ENCODE data around the gene PRKCA.

PRKCA gene

DNA sequence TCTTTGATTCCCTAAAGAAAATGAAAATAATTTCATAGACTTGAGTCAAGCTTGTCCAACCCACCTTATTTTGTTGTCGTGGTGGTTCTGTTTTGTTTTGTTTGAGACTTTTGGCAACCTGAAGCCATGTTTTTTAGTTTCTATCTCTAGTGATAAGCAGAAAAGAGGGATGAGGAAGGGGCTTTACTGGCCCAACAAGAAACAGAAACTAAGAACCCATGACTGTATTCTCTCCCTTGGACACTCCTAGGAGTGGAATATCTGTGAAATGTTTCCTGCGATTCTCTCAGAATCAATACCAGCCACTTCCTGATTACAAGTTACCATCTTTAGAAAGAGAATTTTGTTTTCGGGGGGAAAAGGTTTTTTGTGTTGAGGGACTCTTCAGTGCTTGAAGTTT is 207.5 kb downstream of the PRKCA start:
- H3F3A ChIP-seq (ENCODE audit: low read depth), result no peaks in the 10 kb centered on the region
- TF ChIP-seq EZH2phosphoT487 (IDR thresholded peaks at IDR 0.05; ENCODE audit: borderline replicate concordance), result no peak
- no peak for TF ChIP-seq CTCF (conservative IDR thresholded peaks at IDR 0.05; ENCODE audit: low read length)
- H3K27me3 ChIP-seq (ENCODE audit: insufficient read depth, low read length, poor library complexity, severe bottlenecking), result no peaks in the 10 kb centered on the region
- H3K9ac ChIP-seq (ENCODE audit: low read depth, low read length, poor library complexity, severe bottlenecking), result no peak overlapping the region
- no peaks in the 10 kb centered on the region for H3K4me1 ChIP-seq (ENCODE audit: insufficient read depth, low read length, poor library complexity, severe bottlenecking)
- H4K20me1 ChIP-seq (ENCODE audit: insufficient read depth, low read length, poor library complexity, severe bottlenecking), result no peaks in the 10 kb centered on the region
- no peaks in the 10 kb centered on the region for H3K9me3 ChIP-seq (ENCODE audit: insufficient read depth, low read depth, low read length)
- no peaks in the 10 kb centered on the region for H3K9me2 ChIP-seq (replicated peaks; ENCODE audit: low read depth, low read length)
- no peaks in the 10 kb centered on the region for H3K36me3 ChIP-seq (ENCODE audit: insufficient read depth, low read length)
- H3K4me3 ChIP-seq (ENCODE audit: low read length, poor library complexity, severe bottlenecking), result no peak overlapping the region
- H3K79me2 ChIP-seq (ENCODE audit: insufficient read depth, low read length), result no peaks in the 10 kb centered on the region
- H2AFZ ChIP-seq (ENCODE audit: low read length), result no peak overlapping the region
- no peak overlapping the region for H3K4me2 ChIP-seq (ENCODE audit: low read depth, low read length, poor library complexity, severe bottlenecking)

DNA sequence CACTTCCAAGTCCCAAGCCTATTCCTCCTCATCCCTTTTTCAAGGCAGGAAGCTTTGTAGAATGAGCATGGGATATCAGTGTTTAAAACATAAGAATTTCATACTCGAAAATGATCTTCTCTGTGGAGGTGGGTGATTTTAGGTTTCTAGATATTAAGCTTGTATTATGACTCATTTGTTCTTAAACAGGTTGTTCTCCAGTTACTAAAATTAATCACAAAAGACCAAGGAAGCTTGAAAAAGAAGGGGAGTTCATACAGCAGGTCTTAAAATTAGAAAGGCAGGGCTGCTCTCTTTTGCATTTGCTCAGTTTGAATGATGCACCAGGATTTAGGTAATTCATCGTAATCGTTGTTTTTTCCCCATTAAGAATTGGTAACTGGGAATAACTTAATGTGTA is 208.7 kb downstream of the PRKCA start:
- Histone ChIP-seq H2AFZ (ENCODE audit: low read length) (no peak overlapping the region), H3K79me2 (ENCODE audit: insufficient read depth, low read length) (no peaks in the 10 kb centered on the region), H3K9ac (ENCODE audit: low read depth, low read length, poor library complexity, severe bottlenecking) (no peak overlapping the region), H3K9me2 (replicated peaks; ENCODE audit: low read depth, low read length) (no peaks in the 10 kb centered on the region), H3K4me1 (ENCODE audit: insufficient read depth, low read length, poor library complexity, severe bottlenecking) (no peaks in the 10 kb centered on the region), H4K20me1 (ENCODE audit: insufficient read depth, low read length, poor library complexity, severe bottlenecking) (no peaks in the 10 kb centered on the region), H3K9me3 (ENCODE audit: insufficient read depth, low read depth, low read length) (no peaks in the 10 kb centered on the region), H3K36me3 (ENCODE audit: insufficient read depth, low read length) (no peaks in the 10 kb centered on the region), H3F3A (ENCODE audit: low read depth) (no peaks in the 10 kb centered on the region), H3K4me2 (ENCODE audit: low read depth, low read length, poor library complexity, severe bottlenecking) (no peak overlapping the region), H3K4me3 (ENCODE audit: low read length, poor library complexity, severe bottlenecking) (no peak overlapping the region), H3K27me3 (ENCODE audit: insufficient read depth, low read length, poor library complexity, severe bottlenecking) (no peaks in the 10 kb centered on the region)
- TF ChIP-seq CTCF (conservative IDR thresholded peaks at IDR 0.05; ENCODE audit: low read length) (no peak), EZH2phosphoT487 (IDR thresholded peaks at IDR 0.05; ENCODE audit: borderline replicate concordance) (no peak)

- H3K36me3 ChIP-seq (ENCODE audit: insufficient read depth, low read length), result no peaks in the 10 kb centered on the region
- no peak overlapping the region for H2AFZ ChIP-seq (ENCODE audit: low read length)
- H3F3A ChIP-seq (ENCODE audit: low read depth), result no peaks in the 10 kb centered on the region
- TF ChIP-seq CTCF (conservative IDR thresholded peaks at IDR 0.05; ENCODE audit: low read length) (no peak), EZH2phosphoT487 (IDR thresholded peaks at IDR 0.05; ENCODE audit: borderline replicate concordance) (no peak)
- no peaks in the 10 kb centered on the region for H3K4me1 ChIP-seq (ENCODE audit: insufficient read depth, low read length, poor library complexity, severe bottlenecking)
- H3K27me3 ChIP-seq (ENCODE audit: insufficient read depth, low read length, poor library complexity, severe bottlenecking), result no peaks in the 10 kb centered on the region
- H3K4me2 ChIP-seq (ENCODE audit: low read depth, low read length, poor library complexity, severe bottlenecking), result no peak overlapping the region
- no peaks in the 10 kb centered on the region for H3K9me2 ChIP-seq (replicated peaks; ENCODE audit: low read depth, low read length)
- H3K79me2 ChIP-seq (ENCODE audit: insufficient read depth, low read length), result no peaks in the 10 kb centered on the region
- no peak overlapping the region for H3K9ac ChIP-seq (ENCODE audit: low read depth, low read length, poor library complexity, severe bottlenecking)
- no peak overlapping the region for H3K4me3 ChIP-seq (ENCODE audit: low read length, poor library complexity, severe bottlenecking)
- no peaks in the 10 kb centered on the region for H3K9me3 ChIP-seq (ENCODE audit: insufficient read depth, low read depth, low read length)
- no peaks in the 10 kb centered on the region for H4K20me1 ChIP-seq (ENCODE audit: insufficient read depth, low read length, poor library complexity, severe bottlenecking)
These were observed 211.9 kb downstream of the PRKCA start for GRCh38 chr17:66514227-66514806.
